ENCODE measurements around the gene PRICKLE2. TPM values are rescaled to one million over a fixed set of nuclear protein-coding genes. Genes with fewer than 3 reads are reported as not detected.

Gene PRICKLE2
- total and polyA plus RNA-seq, 5 donors, result 2.3 to 15.2 (median 10.6) TPM

GRCh38 chr3:64081235-64081630, 144.0 kb downstream of the PRICKLE2 start:
- intact Hi-C loops (cut with DNase I), result no loop called here
- ATAC-seq, result no peak
- H3K9me3 ChIP-seq (ENCODE audit: control insufficient read depth, low read length), result no peaks in the 10 kb centered on the region
- no peaks in the 10 kb centered on the region for H3K4me1 ChIP-seq (ENCODE audit: control insufficient read depth, insufficient read depth, low read length)
- H3K4me3 ChIP-seq (ENCODE audit: low read length), result no peak overlapping the region
- DNase-seq, result no peak
- H3K27ac ChIP-seq (ENCODE audit: low read length), result no peak overlapping the region
- no peaks in the 10 kb centered on the region for H3K27me3 ChIP-seq (ENCODE audit: control insufficient read depth, insufficient read depth)
- 96% methylated on average over 1 of the region's 1 CpG for WGBS

DNA sequence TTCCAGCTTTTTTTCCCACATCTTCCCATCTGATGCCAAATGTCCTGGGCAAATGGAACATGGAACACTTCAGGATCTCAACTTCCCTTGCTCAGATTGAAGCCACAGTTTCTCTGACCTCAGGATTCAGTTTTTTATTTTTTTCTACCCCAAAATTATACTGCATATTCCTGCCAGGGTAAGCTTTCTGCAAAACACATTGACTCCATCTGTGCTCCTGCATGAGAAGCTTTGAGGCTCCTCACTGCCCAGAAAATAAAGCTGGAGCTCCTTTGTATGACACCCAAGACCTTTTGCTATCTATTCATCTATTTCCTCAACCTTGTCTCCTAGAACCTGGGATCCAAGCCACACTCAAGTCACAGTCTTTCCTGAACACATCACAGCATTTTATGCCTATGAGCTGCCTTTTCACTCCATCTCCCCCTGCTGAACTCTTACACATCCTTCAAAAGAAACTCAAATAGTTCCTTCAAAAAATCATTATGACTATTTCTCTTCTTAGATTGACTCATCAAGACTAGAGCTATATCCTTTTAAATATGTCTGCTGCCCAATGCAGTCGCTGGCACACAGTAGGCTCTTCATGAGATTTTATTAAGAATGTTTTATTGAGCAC, 144.5 kb downstream of the PRICKLE2 start:
- 92% methylated on average over 1 of the region's 1 CpG for WGBS
- ATAC-seq, result no peak
- intact Hi-C loops (cut with DNase I), result no loop called here

DNA sequence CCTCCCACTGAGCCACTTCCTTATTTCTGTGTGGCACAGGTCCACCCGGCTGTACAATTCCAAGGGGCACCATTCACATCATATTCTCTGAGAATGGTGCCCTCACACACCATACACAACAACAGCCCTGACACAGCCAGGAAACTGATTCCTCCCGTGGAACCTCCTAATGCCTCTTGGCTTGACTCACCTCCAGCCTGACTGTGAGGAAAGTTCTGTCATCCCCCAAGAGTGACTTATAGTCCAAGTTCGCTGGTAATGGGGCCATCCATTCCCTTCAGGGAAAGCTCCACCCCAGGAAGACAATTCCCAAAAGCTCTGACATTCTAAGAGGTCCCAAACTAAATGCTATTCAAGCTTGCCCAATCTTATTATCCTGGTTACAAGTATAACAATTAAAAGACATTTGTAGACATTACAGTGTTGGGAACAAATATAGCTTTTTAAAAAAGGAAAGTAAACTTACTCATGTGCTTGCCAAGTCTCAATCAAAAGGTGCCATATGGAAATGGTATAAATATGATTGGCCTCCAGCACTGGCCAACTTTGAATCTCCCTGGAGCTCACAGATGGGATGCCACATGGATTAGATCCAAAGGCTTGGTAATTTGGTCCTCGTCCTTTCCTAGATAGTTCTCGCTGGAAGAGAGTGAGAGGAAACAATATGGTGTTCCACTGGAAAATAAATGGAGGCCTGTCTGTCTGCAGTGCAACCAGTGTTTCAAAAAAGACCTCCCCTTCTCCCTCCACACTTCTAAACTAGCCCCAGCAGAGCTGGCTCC, 145.7 kb downstream of the PRICKLE2 start:
- Histone ChIP-seq H3K4me3 (ENCODE audit: low read length) (no peak overlapping the region), H3K27me3 (ENCODE audit: control insufficient read depth, insufficient read depth) (no peaks in the 10 kb centered on the region), H3K27ac (ENCODE audit: low read length) (no peak overlapping the region), H3K4me1 (ENCODE audit: control insufficient read depth, insufficient read depth, low read length) (no peaks in the 10 kb centered on the region), H3K9me3 (ENCODE audit: control insufficient read depth, low read length) (no peaks in the 10 kb centered on the region)
- 76% methylated on average over 5 of the region's 5 CpGs for WGBS
- no peak for ATAC-seq
- DNase-seq, result no peak
- intact Hi-C loops (cut with DNase I), result no loop called here

More for the DNA sequence above, 144.5 kb downstream of the PRICKLE2 start:
- Histone ChIP-seq H3K4me1 (ENCODE audit: control insufficient read depth, insufficient read depth, low read length) (no peaks in the 10 kb centered on the region), H3K27me3 (ENCODE audit: control insufficient read depth, insufficient read depth) (no peaks in the 10 kb centered on the region), H3K9me3 (ENCODE audit: control insufficient read depth, low read length) (no peaks in the 10 kb centered on the region), H3K27ac (ENCODE audit: low read length) (no peak overlapping the region), H3K4me3 (ENCODE audit: low read length) (no peak overlapping the region)
- DNase-seq, result no peak

DNA sequence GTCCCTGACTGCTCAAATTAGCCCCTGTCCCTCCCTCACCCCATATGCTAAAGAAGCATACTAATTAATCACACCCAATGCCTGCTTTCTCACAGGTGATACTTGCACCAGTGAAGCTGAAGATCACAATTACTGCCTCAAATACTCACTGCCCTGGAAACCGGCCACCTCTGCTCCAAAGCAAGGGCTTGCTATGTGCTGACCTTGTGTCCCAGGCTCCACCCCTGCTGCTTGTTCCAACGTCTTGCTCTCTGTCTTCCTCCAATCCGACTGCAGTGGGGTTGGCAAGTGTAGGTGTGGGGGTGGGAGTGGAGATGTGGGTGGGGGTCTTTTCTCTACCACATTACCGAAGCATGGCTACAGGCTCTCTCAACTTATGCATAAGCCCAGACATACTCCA, 146.3 kb downstream of the PRICKLE2 start:
- ATAC-seq (no peak), DNase-seq (peak in 1 of 3 donors; percentile 51)
- H3K4me3 ChIP-seq (ENCODE audit: low read length), result no peak overlapping the region
- no peaks in the 10 kb centered on the region for H3K27me3 ChIP-seq (ENCODE audit: control insufficient read depth, insufficient read depth)
- H3K4me1 ChIP-seq (ENCODE audit: control insufficient read depth, insufficient read depth, low read length), result no peaks in the 10 kb centered on the region
- no peaks in the 10 kb centered on the region for H3K9me3 ChIP-seq (ENCODE audit: control insufficient read depth, low read length)
- intact Hi-C loops (cut with DNase I), result no loop called here
- WGBS, result 64% methylated on average over 4 of the region's 4 CpGs
- no peak overlapping the region for H3K27ac ChIP-seq (ENCODE audit: low read length)

DNA sequence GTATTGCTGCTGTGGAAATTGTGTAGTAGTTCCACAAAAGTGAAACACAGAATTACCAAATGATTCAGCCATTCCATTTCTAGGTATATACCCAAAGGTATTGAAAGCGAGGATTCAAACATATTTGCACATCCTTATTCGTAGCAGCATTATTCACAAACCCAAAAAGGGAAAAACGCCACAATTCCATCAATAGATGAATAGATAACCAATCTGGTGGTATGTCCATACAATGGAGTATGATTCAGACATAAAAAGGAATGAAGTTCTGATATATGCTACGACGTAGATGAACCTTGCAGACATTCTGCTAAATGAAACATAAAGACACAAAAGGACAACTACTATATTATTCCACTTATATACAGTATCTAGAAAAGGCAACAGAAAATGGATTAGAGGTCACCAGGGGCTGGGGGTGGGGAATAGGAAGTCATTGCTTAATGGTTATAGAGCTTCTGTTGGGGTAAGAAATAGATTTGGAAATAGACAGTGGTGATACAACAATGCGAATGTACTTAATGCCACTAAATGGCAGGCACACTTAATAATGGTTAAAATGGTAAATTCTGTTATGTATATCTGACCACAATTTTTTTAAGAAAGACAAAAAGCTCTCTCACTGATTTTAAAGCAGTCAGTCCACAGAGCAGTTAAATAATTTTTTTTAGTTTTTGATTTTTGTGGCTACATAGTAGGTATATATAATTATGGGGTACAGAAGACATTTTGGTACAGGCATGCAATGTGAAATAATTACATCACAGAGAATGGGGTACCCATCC, 150.2 kb downstream of the PRICKLE2 start:
- H3K9me3 ChIP-seq (ENCODE audit: control insufficient read depth, low read length), result no peaks in the 10 kb centered on the region
- H3K27me3 ChIP-seq (ENCODE audit: control insufficient read depth, insufficient read depth), result no peaks in the 10 kb centered on the region
- ATAC-seq (no peak), DNase-seq (no peak)
- H3K27ac ChIP-seq (ENCODE audit: low read length), result no peak overlapping the region
- intact Hi-C loops (cut with DNase I), result no loop called here
- no peaks in the 10 kb centered on the region for H3K4me1 ChIP-seq (ENCODE audit: control insufficient read depth, insufficient read depth, low read length)
- no peak overlapping the region for H3K4me3 ChIP-seq (ENCODE audit: low read length)
- 95% methylated on average over 6 of the region's 6 CpGs for WGBS

DNA sequence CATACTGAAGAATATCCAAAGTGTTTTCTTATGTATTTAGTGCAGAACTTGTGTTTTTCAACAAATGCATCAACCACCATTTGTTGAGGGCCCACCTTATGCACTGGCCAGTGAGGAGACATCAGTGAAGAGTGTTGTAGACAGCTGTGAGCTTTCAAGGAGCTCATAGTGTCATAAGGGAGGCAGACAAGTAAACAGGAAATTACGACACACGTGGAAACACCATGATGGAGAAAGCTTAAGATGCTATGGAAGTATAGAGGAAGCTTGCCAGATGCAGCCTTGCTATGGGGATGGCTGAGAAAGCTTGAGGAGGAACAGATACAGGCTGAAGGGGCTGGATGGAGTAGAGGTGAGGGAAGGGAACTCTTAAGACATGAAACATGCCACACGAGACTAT, 151.2 kb downstream of the PRICKLE2 start:
- H3K27ac ChIP-seq (ENCODE audit: low read length), result no peak overlapping the region
- no peaks in the 10 kb centered on the region for H3K4me1 ChIP-seq (ENCODE audit: control insufficient read depth, insufficient read depth, low read length)
- intact Hi-C loops (cut with DNase I), result no loop called here
- no peak for ATAC-seq
- H3K27me3 ChIP-seq (ENCODE audit: control insufficient read depth, insufficient read depth), result no peaks in the 10 kb centered on the region
- no peak overlapping the region for H3K4me3 ChIP-seq (ENCODE audit: low read length)
- 72% methylated on average over 3 of the region's 3 CpGs for WGBS
- no peaks in the 10 kb centered on the region for H3K9me3 ChIP-seq (ENCODE audit: control insufficient read depth, low read length)
- DNase-seq, result no peak

- intact Hi-C loops (cut with DNase I), result no loop called here
- WGBS, result 15% methylated on average over 1 of the region's 1 CpG
- no peak overlapping the region for H3K27ac ChIP-seq (ENCODE audit: low read length)
- no peak for ATAC-seq
- H3K4me1 ChIP-seq (ENCODE audit: control insufficient read depth, insufficient read depth, low read length), result no peaks in the 10 kb centered on the region
- no peak overlapping the region for H3K4me3 ChIP-seq (ENCODE audit: low read length)
- no peaks in the 10 kb centered on the region for H3K9me3 ChIP-seq (ENCODE audit: control insufficient read depth, low read length)
- DNase-seq, result no peak
- H3K27me3 ChIP-seq (ENCODE audit: control insufficient read depth, insufficient read depth), result no peaks in the 10 kb centered on the region
Measured at GRCh38 chr3:64073158-64073761, 152.0 kb downstream of the PRICKLE2 start.

- H3K4me1 ChIP-seq (ENCODE audit: control insufficient read depth, insufficient read depth, low read length), result peaks cover 2% of the 10 kb centered on the region
- no peaks in the 10 kb centered on the region for H3K9me3 ChIP-seq (ENCODE audit: control insufficient read depth, low read length)
- H3K27ac ChIP-seq (ENCODE audit: low read length), result no peak overlapping the region
- intact Hi-C loops (cut with DNase I), result no loop called here
- WGBS, result 53% methylated on average over 2 of the region's 2 CpGs
- no peak for DNase-seq
- peak in 1 of 2 donors; percentile 66 for ATAC-seq
- no peak overlapping the region for H3K4me3 ChIP-seq (ENCODE audit: low read length)
- no peaks in the 10 kb centered on the region for H3K27me3 ChIP-seq (ENCODE audit: control insufficient read depth, insufficient read depth)
Measured at GRCh38 chr3:64072126-64072525, 153.1 kb downstream of the PRICKLE2 start.

GRCh38 chr3:64070704-64071103, 154.6 kb downstream of the PRICKLE2 start:
- H3K27me3 ChIP-seq (ENCODE audit: control insufficient read depth, insufficient read depth), result no peaks in the 10 kb centered on the region
- DNase-seq, result no peak
- H3K4me1 ChIP-seq (ENCODE audit: control insufficient read depth, insufficient read depth, low read length), result peaks cover 2% of the 10 kb centered on the region
- no peak for ATAC-seq
- no peaks in the 10 kb centered on the region for H3K9me3 ChIP-seq (ENCODE audit: control insufficient read depth, low read length)
- no peak overlapping the region for H3K27ac ChIP-seq (ENCODE audit: low read length)
- no peak overlapping the region for H3K4me3 ChIP-seq (ENCODE audit: low read length)
- intact Hi-C loops (cut with DNase I), result no loop called here

DNA sequence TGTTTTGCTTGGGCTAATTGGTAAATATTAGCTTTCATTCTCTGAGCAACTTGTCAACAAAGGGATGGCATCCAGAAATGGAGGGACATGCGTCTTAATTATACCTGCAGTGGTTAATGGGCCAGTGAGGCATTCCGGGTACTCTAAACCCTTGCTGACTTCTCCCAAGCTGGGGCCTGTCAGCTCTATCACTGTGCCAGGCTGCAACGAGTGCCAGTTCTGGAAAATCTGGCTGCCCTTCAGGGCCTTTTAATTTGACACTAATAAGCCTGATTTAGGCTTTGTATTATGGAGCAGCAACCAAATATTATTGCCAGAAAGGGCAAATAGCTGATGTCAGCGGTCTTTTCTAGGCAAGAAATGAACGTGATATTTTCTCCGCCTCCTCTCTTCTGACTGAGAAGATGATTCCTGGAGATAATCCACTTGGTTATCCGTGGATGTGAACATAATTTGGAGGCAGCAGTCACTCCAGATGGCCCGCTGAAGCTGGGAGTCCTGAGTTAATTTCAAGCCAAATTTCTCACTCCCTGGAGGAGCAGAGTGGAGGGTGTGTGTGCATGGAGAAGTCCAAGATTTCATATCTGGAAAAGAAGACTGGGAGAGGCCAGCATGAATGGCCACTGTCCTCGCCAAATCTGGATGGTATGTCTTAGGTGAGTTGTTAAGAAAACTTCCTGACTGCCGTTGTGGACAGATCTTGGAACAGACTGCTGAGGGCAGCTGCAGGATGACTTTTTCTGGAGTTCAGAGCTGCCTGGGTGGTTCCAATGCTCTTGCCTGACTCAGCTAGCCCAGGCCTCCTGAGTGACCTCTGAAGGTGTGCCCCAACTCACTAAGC, 157.5 kb downstream of the PRICKLE2 start:
- H3K4me1 ChIP-seq (ENCODE audit: control insufficient read depth, insufficient read depth, low read length), result peaks cover 2% of the 10 kb centered on the region
- intact Hi-C loops (cut with DNase I), result no loop called here
- DNase-seq, result peak in 1 of 3 donors; percentile 50

More for the DNA sequence above, 157.5 kb downstream of the PRICKLE2 start:
- Histone ChIP-seq H3K27me3 (ENCODE audit: control insufficient read depth, insufficient read depth) (no peaks in the 10 kb centered on the region), H3K4me3 (ENCODE audit: low read length) (no peak overlapping the region), H3K27ac (ENCODE audit: low read length) (no peak overlapping the region), H3K9me3 (ENCODE audit: control insufficient read depth, low read length) (no peaks in the 10 kb centered on the region)
- ATAC-seq, result peak; percentile 51 to 68
- 46% methylated on average over 10 of the region's 10 CpGs for WGBS

Measured in right cardiac atrium (tissue), 5 donors.